ENCODE data around the gene TBC1D10A. TPM values are rescaled to one million over a fixed set of nuclear protein-coding genes. Genes with fewer than 3 reads are reported as not detected.

Gene TBC1D10A
- total and polyA plus RNA-seq, 2 donors (not counting 1 experiment from before 2014, with no cell fraction given) = 10.8 to 11.7 TPM

DNA sequence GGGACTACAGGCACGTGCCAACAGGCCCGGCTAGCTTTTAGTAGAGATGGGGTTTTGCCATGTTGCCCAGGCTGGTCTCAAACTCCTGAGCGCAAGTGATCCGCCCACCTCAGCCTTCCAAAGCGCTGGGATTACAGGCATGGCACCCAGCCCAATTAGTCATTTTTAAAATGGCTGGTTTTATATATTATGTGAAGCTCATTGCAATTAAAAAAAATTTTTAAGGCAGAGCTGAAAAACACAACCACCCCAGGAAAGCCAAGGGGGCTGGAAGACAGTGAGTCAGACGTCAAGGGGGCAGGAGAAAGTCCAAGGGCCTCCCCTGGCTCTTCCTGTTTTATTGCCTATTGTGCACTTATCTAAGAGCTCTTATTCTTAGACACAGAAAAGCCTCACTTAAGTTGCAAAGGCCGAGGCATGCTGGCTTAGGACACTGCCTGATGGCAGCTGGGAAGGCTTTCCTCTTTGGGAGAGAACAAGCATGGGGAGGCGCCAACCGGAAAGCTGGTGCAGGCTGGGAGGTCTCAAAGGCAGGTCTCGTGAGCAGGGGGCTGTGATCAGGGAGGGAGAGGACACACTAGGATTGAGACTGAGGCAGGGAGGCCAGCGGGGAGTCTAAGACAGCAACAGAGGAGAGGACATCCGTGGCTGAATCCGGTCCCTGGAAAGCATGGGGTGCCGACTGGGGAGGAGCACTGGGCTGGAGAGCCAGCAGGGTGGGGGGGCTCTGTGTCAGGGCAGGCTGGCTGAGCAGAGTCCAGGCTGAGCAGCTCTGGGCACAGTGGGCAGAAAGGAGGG is 49.0 kb downstream of the TBC1D10A start:
- Histone ChIP-seq H3K27ac (ENCODE audit: insufficient read depth, low read length) (peak overlapping the region; percentile 47), H3K9me3 (ENCODE audit: control insufficient read depth, insufficient read depth, low read depth, low read length) (no peaks in the 10 kb centered on the region), H3K4me3 (replicated peaks in 1 of 4; ENCODE audit: control extremely low read depth in 1 of 4, insufficient read depth in 1 of 4, low read depth in 3 of 4, low read length in 4 of 4) (no peak overlapping the region), H3K27me3 (ENCODE audit: control insufficient read depth, insufficient read depth, low read length) (no peaks in the 10 kb centered on the region), H3K9ac (ENCODE audit: insufficient read depth, low read length) (no peak overlapping the region), H3K4me2 (ENCODE audit: extremely low read depth, insufficient read depth, low read length) (no peak overlapping the region), H2AFZ (ENCODE audit: low read length) (peak overlapping the region; percentile 66), H3K36me3 (ENCODE audit: control insufficient read depth, insufficient read depth, low read length) (no peaks in the 10 kb centered on the region), H3K79me2 (ENCODE audit: control insufficient read depth, insufficient read depth, low read length) (no peaks in the 10 kb centered on the region), H4K20me1 (ENCODE audit: control insufficient read depth, extremely low read depth, insufficient read depth, low read length) (no peaks in the 10 kb centered on the region), H3K4me1 (ENCODE audit: control insufficient read depth, extremely low read depth, insufficient read depth, low read length) (peaks cover 2% of the 10 kb centered on the region)
- DNase-seq (ENCODE audit: low read depth in 2 of 2) = peak; percentile 73 to 84
- TF ChIP-seq, protein P1, sequence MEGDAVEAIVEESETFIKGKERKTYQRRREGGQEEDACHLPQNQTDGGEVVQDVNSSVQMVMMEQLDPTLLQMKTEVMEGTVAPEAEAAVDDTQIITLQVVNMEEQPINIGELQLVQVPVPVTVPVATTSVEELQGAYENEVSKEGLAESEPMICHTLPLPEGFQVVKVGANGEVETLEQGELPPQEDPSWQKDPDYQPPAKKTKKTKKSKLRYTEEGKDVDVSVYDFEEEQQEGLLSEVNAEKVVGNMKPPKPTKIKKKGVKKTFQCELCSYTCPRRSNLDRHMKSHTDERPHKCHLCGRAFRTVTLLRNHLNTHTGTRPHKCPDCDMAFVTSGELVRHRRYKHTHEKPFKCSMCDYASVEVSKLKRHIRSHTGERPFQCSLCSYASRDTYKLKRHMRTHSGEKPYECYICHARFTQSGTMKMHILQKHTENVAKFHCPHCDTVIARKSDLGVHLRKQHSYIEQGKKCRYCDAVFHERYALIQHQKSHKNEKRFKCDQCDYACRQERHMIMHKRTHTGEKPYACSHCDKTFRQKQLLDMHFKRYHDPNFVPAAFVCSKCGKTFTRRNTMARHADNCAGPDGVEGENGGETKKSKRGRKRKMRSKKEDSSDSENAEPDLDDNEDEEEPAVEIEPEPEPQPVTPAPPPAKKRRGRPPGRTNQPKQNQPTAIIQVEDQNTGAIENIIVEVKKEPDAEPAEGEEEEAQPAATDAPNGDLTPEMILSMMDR (conservative IDR thresholded peaks at IDR 0.05 in 1 of 2, IDR thresholded peaks at IDR 0.05 in 1 of 2; ENCODE audit: low read depth in 1 of 2, low read length in 2 of 2) = no peak
- no peak for TF ChIP-seq EZH2 (IDR thresholded peaks at IDR 0.05; ENCODE audit: low read length, missing control alignments)

DNA sequence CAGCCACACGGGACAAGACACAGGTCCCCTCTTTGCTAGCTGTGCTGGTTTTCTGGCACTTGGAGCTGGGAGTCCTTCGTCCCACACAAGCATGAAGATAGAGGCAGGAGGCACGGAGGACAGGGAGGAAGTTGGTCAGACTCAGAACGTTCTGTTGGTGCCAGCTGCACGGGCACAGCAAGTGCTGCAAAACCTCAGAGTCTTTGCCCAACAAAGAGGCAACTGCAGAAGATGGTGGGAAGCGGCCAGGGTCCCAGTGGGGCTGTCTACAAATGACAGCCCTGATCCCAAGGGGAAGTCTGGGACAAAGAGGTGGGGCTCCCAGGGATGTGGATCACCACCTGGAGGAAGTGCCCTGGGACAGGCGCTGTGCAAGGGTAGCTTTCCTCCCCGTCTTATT is 50.7 kb downstream of the TBC1D10A start:
- Histone ChIP-seq H3K4me2 (ENCODE audit: extremely low read depth, insufficient read depth, low read length) (no peak overlapping the region), H4K20me1 (ENCODE audit: control insufficient read depth, extremely low read depth, insufficient read depth, low read length) (no peaks in the 10 kb centered on the region), H3K27ac (ENCODE audit: insufficient read depth, low read length) (no peak overlapping the region)

DNA sequence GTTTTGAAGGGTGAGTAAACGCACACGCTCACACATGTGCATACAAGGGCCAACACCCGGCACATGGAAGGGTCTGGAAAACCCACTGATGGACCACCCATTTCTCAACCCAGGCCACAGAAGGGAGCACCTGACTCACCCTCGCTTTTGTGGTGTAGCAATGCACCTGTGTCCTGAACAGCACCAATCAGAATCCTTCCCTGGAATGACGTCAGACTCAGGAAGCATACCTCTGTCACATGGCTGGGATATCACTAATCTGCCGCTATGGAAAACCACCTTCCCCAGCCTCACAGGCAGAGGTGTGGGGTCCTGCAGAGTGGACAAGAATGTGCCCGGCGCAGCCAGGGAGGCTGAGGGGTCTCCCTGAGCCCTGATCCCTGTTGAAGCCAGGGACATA is 51.1 kb downstream of the TBC1D10A start:
- Histone ChIP-seq H3K4me3 (replicated peaks in 1 of 4; ENCODE audit: control extremely low read depth in 1 of 4, insufficient read depth in 1 of 4, low read depth in 3 of 4, low read length in 4 of 4) (no peak overlapping the region), H3K9me3 (ENCODE audit: control insufficient read depth, insufficient read depth, low read depth, low read length) (no peaks in the 10 kb centered on the region), H3K36me3 (ENCODE audit: control insufficient read depth, insufficient read depth, low read length) (no peaks in the 10 kb centered on the region), H3K79me2 (ENCODE audit: control insufficient read depth, insufficient read depth, low read length) (no peaks in the 10 kb centered on the region), H3K4me2 (ENCODE audit: extremely low read depth, insufficient read depth, low read length) (no peak overlapping the region), H4K20me1 (ENCODE audit: control insufficient read depth, extremely low read depth, insufficient read depth, low read length) (no peaks in the 10 kb centered on the region), H3K27ac (ENCODE audit: insufficient read depth, low read length) (no peak overlapping the region), H3K9ac (ENCODE audit: insufficient read depth, low read length) (no peak overlapping the region), H2AFZ (ENCODE audit: low read length) (no peak overlapping the region), H3K4me1 (ENCODE audit: control insufficient read depth, extremely low read depth, insufficient read depth, low read length) (peaks cover 2% of the 10 kb centered on the region), H3K27me3 (ENCODE audit: control insufficient read depth, insufficient read depth, low read length) (no peaks in the 10 kb centered on the region)
- TF ChIP-seq EZH2 (IDR thresholded peaks at IDR 0.05; ENCODE audit: low read length, missing control alignments) = no peak
- TF ChIP-seq, protein P1 (conservative IDR thresholded peaks at IDR 0.05 in 1 of 2, IDR thresholded peaks at IDR 0.05 in 1 of 2; ENCODE audit: low read depth in 1 of 2, low read length in 2 of 2) = no peak
- DNase-seq (ENCODE audit: low read depth in 2 of 2) = no peak

More for the DNA sequence above, 50.7 kb downstream of the TBC1D10A start:
- Histone ChIP-seq H3K9me3 (ENCODE audit: control insufficient read depth, insufficient read depth, low read depth, low read length) (no peaks in the 10 kb centered on the region), H3K27me3 (ENCODE audit: control insufficient read depth, insufficient read depth, low read length) (no peaks in the 10 kb centered on the region), H3K4me1 (ENCODE audit: control insufficient read depth, extremely low read depth, insufficient read depth, low read length) (peaks cover 2% of the 10 kb centered on the region), H3K36me3 (ENCODE audit: control insufficient read depth, insufficient read depth, low read length) (no peaks in the 10 kb centered on the region), H2AFZ (ENCODE audit: low read length) (no peak overlapping the region), H3K4me3 (replicated peaks in 1 of 4; ENCODE audit: control extremely low read depth in 1 of 4, insufficient read depth in 1 of 4, low read depth in 3 of 4, low read length in 4 of 4) (no peak overlapping the region), H3K79me2 (ENCODE audit: control insufficient read depth, insufficient read depth, low read length) (no peaks in the 10 kb centered on the region), H3K9ac (ENCODE audit: insufficient read depth, low read length) (no peak overlapping the region)
- DNase-seq (ENCODE audit: low read depth in 2 of 2) = no peak
- no peak for TF ChIP-seq EZH2 (IDR thresholded peaks at IDR 0.05; ENCODE audit: low read length, missing control alignments)
- TF ChIP-seq, protein P1 (conservative IDR thresholded peaks at IDR 0.05 in 1 of 2, IDR thresholded peaks at IDR 0.05 in 1 of 2; ENCODE audit: low read depth in 1 of 2, low read length in 2 of 2) = no peak
